Epidermal melanocyte (primary cell): ENCODE measurements around the gene TAF13.
"Not testable (repeated sequence)": the region's sequence is repeated elsewhere in the genome, so short reads cannot be mapped to it uniquely, and the experiment has no call there.

ENCODE experiments used
- DNase-seq: peaks from one replicate; pipeline ENCODE4 v3.0.0; 2011; ENCODE audit warnings: low spot score; ENCODE audit not compliant: insufficient read length

The TAF13 gene

GRCh38 chr1:109091839-109092193, 16.0 kb upstream of the TAF13 start:
- no peak for DNase-seq

GRCh38 chr1:109091078-109091838, 15.5 kb upstream of the TAF13 start:
- DNase-seq: peak; percentile 31

GRCh38 chr1:109090196-109091077, 14.6 kb upstream of the TAF13 start, which contains the start of gene TMEM167B:
Gene TMEM167B, plus strand, starts transcription at chr1:109090764. Its CDS starts 109 bp downstream, at chr1:109090873.
- peak; percentile 62 for DNase-seq

GRCh38 chr1:109089242-109090015, 13.6 kb upstream of the TAF13 start:
- DNase-seq: peak; percentile 44

GRCh38 chr1:109084563-109085517, 9.0 kb upstream of the TAF13 start:
- DNase-seq: no peak

- DNase-seq: peak; percentile 83
Measured at GRCh38 chr1:109083923-109084322, 8.1 kb upstream of the TAF13 start.

- DNase-seq: no peak
Measured at GRCh38 chr1:109083501-109083900, 7.7 kb upstream of the TAF13 start.

GRCh38 chr1:109080441-109081082, 4.8 kb upstream of the TAF13 start:
- DNase-seq: no peak

GRCh38 chr1:109079240-109079622, 3.4 kb upstream of the TAF13 start:
- no peak for DNase-seq

- DNase-seq: no peak
Measured at GRCh38 chr1:109078317-109078716, 2.5 kb upstream of the TAF13 start.

GRCh38 chr1:109069294-109069693, 6.5 kb downstream of the TAF13 start:
- DNase-seq: no peak

- DNase-seq: no peak
Measured at GRCh38 chr1:109067883-109068282, 7.9 kb downstream of the TAF13 start.

GRCh38 chr1:109065137-109065536, 10.7 kb downstream of the TAF13 start:
- DNase-seq: no peak

- no peak for DNase-seq
Measured at GRCh38 chr1:109061183-109061582, 14.6 kb downstream of the TAF13 start.

GRCh38 chr1:109060707-109061106, 15.1 kb downstream of the TAF13 start:
- no peak for DNase-seq

- no peak for DNase-seq
Measured at GRCh38 chr1:109059026-109059425, 16.8 kb downstream of the TAF13 start.

GRCh38 chr1:109056064-109056463, 19.7 kb downstream of the TAF13 start:
- no peak for DNase-seq

GRCh38 chr1:109052145-109052544, 23.7 kb downstream of the TAF13 start:
- not testable (repeated sequence) for DNase-seq

- no peak for DNase-seq
Measured at GRCh38 chr1:109050228-109050995, 25.4 kb downstream of the TAF13 start.
